Measurements from ENCODE around the gene HAP1. TPM values are rescaled to one million over a fixed set of nuclear protein-coding genes. Genes with fewer than 3 reads are reported as not detected.
A peak's percentile ranks its signal among the peaks of the same experiment; 100 is the strongest.
"Not testable (repeated sequence)": the region's sequence is repeated elsewhere in the genome, so short reads cannot be mapped to it uniquely, and the experiment has no call there.

HAP1 gene
- total and polyA plus RNA-seq, 7 donors, result under 0.01 to 4.3 (median 0.71) TPM

- TF ChIP-seq CTCF (IDR thresholded peaks at IDR 0.05) (no peak), POLR2AphosphoS5 (IDR thresholded peaks at IDR 0.05) (peak in 1 of 4 donors; percentile 52), EP300 (IDR thresholded peaks at IDR 0.05) (no peak), POLR2A (IDR thresholded peaks at IDR 0.05) (no peak)
- no peaks in the 10 kb centered on the region for H3K36me3 ChIP-seq
- H3K9me3 ChIP-seq, result no peaks in the 10 kb centered on the region
- intact Hi-C loops (cut with DNase I), result no loop called here
- peaks cover 0 to 8% (median 0%) of the 10 kb centered on the region in 3 donors for H3K27me3 ChIP-seq
- DNase-seq, result peak; percentile 48
- H3K4me1 ChIP-seq, result no peaks in the 10 kb centered on the region
- H3K4me3 ChIP-seq, result peak overlapping the region in 1 of 4 donors; percentile 3
- WGBS, 2 donors, result 13 to 18% methylated on average over 6 of the region's 6 CpGs
- peak overlapping the region; percentile 28 to 69 (median 43) for H3K27ac ChIP-seq
Measured at GRCh38 chr17:41678907-41679739, 55.3 kb downstream of the HAP1 start.

GRCh38 chr17:41678411-41678906, 56.0 kb downstream of the HAP1 start:
- Histone ChIP-seq H3K9me3 (no peaks in the 10 kb centered on the region), H3K4me3 (peak overlapping the region in 1 of 4 donors; percentile 3), H3K36me3 (no peaks in the 10 kb centered on the region), H3K27ac (peak overlapping the region; percentile 28 to 69 (median 43)), H3K27me3 (peaks cover 0 to 8% (median 0%) of the 10 kb centered on the region in 3 donors), H3K4me1 (no peaks in the 10 kb centered on the region)
- TF ChIP-seq EP300 (IDR thresholded peaks at IDR 0.05), result no peak
- TF ChIP-seq POLR2AphosphoS5 (IDR thresholded peaks at IDR 0.05), result no peak
- no peak for TF ChIP-seq CTCF (IDR thresholded peaks at IDR 0.05)
- no peak for TF ChIP-seq POLR2A (IDR thresholded peaks at IDR 0.05)
- 87 to 90% methylated on average over 2 of the region's 2 CpGs for WGBS, 2 donors
- intact Hi-C loops (cut with DNase I), result no loop called here
- peak; percentile 41 for DNase-seq

- DNase-seq, result no peak
- no peaks in the 10 kb centered on the region for H3K4me1 ChIP-seq
- no peaks in the 10 kb centered on the region for H3K9me3 ChIP-seq
- no peak overlapping the region for H3K27ac ChIP-seq
- TF ChIP-seq EP300 (IDR thresholded peaks at IDR 0.05) (no peak), POLR2AphosphoS5 (IDR thresholded peaks at IDR 0.05) (no peak), POLR2A (IDR thresholded peaks at IDR 0.05) (no peak), CTCF (IDR thresholded peaks at IDR 0.05) (no peak)
- no peaks in the 10 kb centered on the region for H3K36me3 ChIP-seq
- H3K4me3 ChIP-seq, result no peak overlapping the region
- 31 to 66% methylated on average over 3 of the region's 3 CpGs for WGBS, 2 donors
- peaks cover 0 to 8% (median 0%) of the 10 kb centered on the region in 3 donors for H3K27me3 ChIP-seq
- intact Hi-C loops (cut with DNase I), result no loop called here
Measured at GRCh38 chr17:41676058-41676419, 58.4 kb downstream of the HAP1 start.

- H3K4me3 ChIP-seq; H3K27ac ChIP-seq; H3K9me3 ChIP-seq; intact Hi-C loops (cut with DNase I); H3K4me1 ChIP-seq; H3K36me3 ChIP-seq; H3K27me3 ChIP-seq; DNase-seq: not testable (repeated sequence)
- 69 to 86% methylated on average over 7 of the region's 7 CpGs for WGBS, 2 donors
Measured at GRCh38 chr17:41675157-41676057, 59.0 kb downstream of the HAP1 start.

Small RNA genes within 50 kb of the gene (small RNA-seq; reads per million reads assigned to genes)
- gene RN7SL399P (0 reads per million in 3 donors), gene RNA5SP442 (0 to 0.36 (median 0.12) reads per million in 3 donors)

Other genes with a start within 250 kb of the HAP1 start
- under 1 TPM in 1 of 4 donors, not detected in 3; 0.33 TPM for gene KRT36, start 244.7 kb downstream of the HAP1 start, total RNA-seq
- under 1 TPM in 1 of 3 donors, not detected in 2; 0.20 TPM for gene KRT36, start 244.7 kb downstream of the HAP1 start, polyA plus RNA-seq
- under 1 TPM in 1 of 4 donors, not detected in 3; 0.55 TPM for gene KRT13, start 229.0 kb downstream of the HAP1 start, total RNA-seq
- 10 to 100 TPM in 1 of 3 donors, 1 to 10 TPM in 1, under 1 TPM in 1; 0.46 to 54.1 (median 8.0) TPM for gene KRT13, start 229.0 kb downstream of the HAP1 start, polyA plus RNA-seq
- not detected for gene KRT15, start 215.8 kb downstream of the HAP1 start, total RNA-seq
- 10 to 100 TPM in 1 of 3 donors, 1 to 10 TPM in 2; 5.4 to 10.3 (median 9.2) TPM for gene KRT15, start 215.8 kb downstream of the HAP1 start, polyA plus RNA-seq
- gene KRT19, start 206.3 kb downstream of the HAP1 start, total RNA-seq, result 1 to 10 TPM in 2 of 4 donors, under 1 TPM in 2; 0.49 to 2.5 (median 1.2) TPM
- gene KRT19, start 206.3 kb downstream of the HAP1 start, polyA plus RNA-seq, result 1,000 to 10,000 TPM in 2 of 3 donors, 100 to 1,000 TPM in 1; 809 to 2,366 (median 1,184) TPM
- gene KRT9, start 162.6 kb downstream of the HAP1 start, total RNA-seq, result not detected
- gene KRT9, start 162.6 kb downstream of the HAP1 start, polyA plus RNA-seq, result not detected
- gene KRT14, start 147.7 kb downstream of the HAP1 start, total RNA-seq, result not detected
- gene KRT14, start 147.7 kb downstream of the HAP1 start, polyA plus RNA-seq, result 1 to 10 TPM in 2 of 3 donors, under 1 TPM in 1; 0.15 to 3.6 (median 1.4) TPM
- gene KRT16, start 121.9 kb downstream of the HAP1 start, total RNA-seq, result under 1 TPM in 1 of 4 donors, not detected in 3; 0.83 TPM
- gene KRT16, start 121.9 kb downstream of the HAP1 start, polyA plus RNA-seq, result under 1 TPM in 2 of 3 donors, not detected in 1; 0.09 to 0.60 TPM
- gene KRT17, start 110.1 kb downstream of the HAP1 start, total RNA-seq, result 1 to 10 TPM in 2 of 4 donors, not detected in 2; 1.2 to 5.3 TPM
- under 1 TPM in 1 of 3 donors, not detected in 2; 0.17 TPM for gene KRT17, start 110.1 kb downstream of the HAP1 start, polyA plus RNA-seq
- gene EIF1, start 45.8 kb downstream of the HAP1 start, total RNA-seq, result 100 to 1,000 TPM; 246 to 572 (median 430) TPM
- 100 to 1,000 TPM; 384 to 515 (median 507) TPM for gene EIF1, start 45.8 kb downstream of the HAP1 start, polyA plus RNA-seq
- gene GAST, start 22.3 kb downstream of the HAP1 start, total RNA-seq, result not detected
- gene GAST, start 22.3 kb downstream of the HAP1 start, polyA plus RNA-seq, result not detected
- gene JUP, start 52.1 kb upstream of the HAP1 start, total RNA-seq, result 10 to 100 TPM; 22.2 to 40.3 (median 31.2) TPM
- 100 to 1,000 TPM; 231 to 494 (median 236) TPM for gene JUP, start 52.1 kb upstream of the HAP1 start, polyA plus RNA-seq
- gene P3H4, start 77.3 kb upstream of the HAP1 start, total RNA-seq, result 10 to 100 TPM in 3 of 4 donors, 1 to 10 TPM in 1; 9.9 to 12.3 (median 11.3) TPM
- 1 to 10 TPM; 3.0 to 6.4 (median 4.9) TPM for gene P3H4, start 77.3 kb upstream of the HAP1 start, polyA plus RNA-seq
- gene FKBP10, start 78.4 kb upstream of the HAP1 start, total RNA-seq, result 10 to 100 TPM; 34.2 to 71.2 (median 39.5) TPM
- gene FKBP10, start 78.4 kb upstream of the HAP1 start, polyA plus RNA-seq, result 10 to 100 TPM in 1 of 3 donors, 1 to 10 TPM in 2; 5.5 to 18.4 (median 9.0) TPM
- gene NT5C3B, start 101.6 kb upstream of the HAP1 start, total RNA-seq, result 100 to 1,000 TPM in 1 of 4 donors, 10 to 100 TPM in 3; 58.5 to 104 (median 69.2) TPM
- 10 to 100 TPM; 19.4 to 42.6 (median 33.9) TPM for gene NT5C3B, start 101.6 kb upstream of the HAP1 start, polyA plus RNA-seq
- gene KLHL10, start 103.2 kb upstream of the HAP1 start, total RNA-seq, result 1 to 10 TPM in 3 of 4 donors, under 1 TPM in 1; 0.95 to 3.9 (median 1.5) TPM
- under 1 TPM in 1 of 3 donors, not detected in 2; 0.04 TPM for gene KLHL10, start 103.2 kb upstream of the HAP1 start, polyA plus RNA-seq
- gene KLHL11, start 130.8 kb upstream of the HAP1 start, total RNA-seq, result 10 to 100 TPM; 16.1 to 21.6 (median 19.2) TPM
- gene KLHL11, start 130.8 kb upstream of the HAP1 start, polyA plus RNA-seq, result 1 to 10 TPM in 1 of 3 donors, under 1 TPM in 1, not detected in 1; 0.46 to 2.0 TPM
- 10 to 100 TPM; 41.0 to 56.2 (median 44.7) TPM for gene ACLY, start 184.3 kb upstream of the HAP1 start, total RNA-seq
- gene ACLY, start 184.3 kb upstream of the HAP1 start, polyA plus RNA-seq, result 10 to 100 TPM; 27.0 to 55.1 (median 33.3) TPM
- 1 to 10 TPM; 1.4 to 2.2 (median 1.6) TPM for gene ODAD4, start 196.0 kb upstream of the HAP1 start, total RNA-seq
- gene ODAD4, start 196.0 kb upstream of the HAP1 start, polyA plus RNA-seq, result under 1 TPM in 1 of 3 donors, not detected in 2; 0.41 TPM
- 10 to 100 TPM; 52.0 to 71.3 (median 65.2) TPM for gene CNP, start 232.2 kb upstream of the HAP1 start, total RNA-seq
- 10 to 100 TPM; 24.0 to 48.0 (median 25.2) TPM for gene CNP, start 232.2 kb upstream of the HAP1 start, polyA plus RNA-seq

Measured in sigmoid colon (tissue), 7 donors.